HEK293 (cell line): Measurements from ENCODE around the gene EIF3L.

Experiments used
- CTCF ChIA-PET: fragments of 350-600 bp; formaldehyde crosslinking; extraction: SDS; loops from one replicate; lab custom pipeline; 2021; ENCODE audit warnings: antibody characterized with exemption; lab: Yijun Ruan, JAX
- POLR2A ChIA-PET: fragments of 300-600 bp; formaldehyde crosslinking; extraction: SDS; loops from one replicate; lab custom pipeline; 2020; ENCODE audit warnings: antibody characterized with exemption, inconsistent platforms; lab: Yijun Ruan, JAX
- H3K27ac ChIP-seq: fragments of 200-500 bp; sonication (Bioruptor generic); 2 replicates; pipeline ENCODE4 v1.5.1; 2014; ENCODE audit warnings: low read depth, low read length, control low read depth, inconsistent platforms; ENCODE audit errors: extremely low read depth
- H3K36me3 ChIP-seq, 2 experiments: fragments of 200-500 bp in 1 of 2; sonication (Bioruptor generic) in 1 of 2; 1 replicate in 1 of 2; 2 replicates in 1 of 2; pipeline ENCODE4 v1.5.1; 2014 to 2017; ENCODE audit warnings: inconsistent platforms in 2 of 2, low read length in 2 of 2; ENCODE audit not compliant: control insufficient read depth in 2 of 2, insufficient read depth in 1 of 2
- H3K4me1 ChIP-seq: fragments of 200-500 bp; sonication (Bioruptor generic); 2 replicates; pipeline ENCODE4 v1.5.1; 2014; ENCODE audit warnings: mild to moderate bottlenecking, low read length, inconsistent platforms; ENCODE audit not compliant: control insufficient read depth, insufficient read depth
- H3K4me3 ChIP-seq: 2 replicates; pipeline ENCODE4 v1.5.1; 2011; ENCODE audit warnings: low read depth, mild to moderate bottlenecking, control low read depth, low read length, moderate library complexity
- H3K9me3 ChIP-seq: fragments of 200-500 bp; sonication (Bioruptor generic); 2 replicates; pipeline ENCODE4 v1.5.1; 2014; ENCODE audit warnings: low read depth, low read length, inconsistent platforms; ENCODE audit not compliant: control insufficient read depth, insufficient read depth
- EGR2 ChIP-seq: fragments of 450-650 bp; formaldehyde crosslinking; IDR thresholded peaks from 2 replicates; pipeline ENCODE4 v1.5.1; 2016; ENCODE audit warnings: low read depth, missing biosample characterization, missing genetic modification characterization
- GLI4 ChIP-seq: fragments of 450-650 bp; formaldehyde crosslinking; IDR thresholded peaks from 2 replicates; pipeline ENCODE4 v1.5.1; 2016; ENCODE audit warnings: missing biosample characterization, missing genetic modification characterization
- HOXD13 ChIP-seq: sonication (generic); formaldehyde crosslinking; IDR thresholded peaks from 2 replicates; pipeline ENCODE4 v1.8.0; 2022; ENCODE audit warnings: missing genetic modification reagents, borderline replicate concordance
- KLF1 ChIP-seq: fragments of 450-650 bp; formaldehyde crosslinking; IDR thresholded peaks from 2 replicates; pipeline ENCODE4 v1.5.1; 2016; ENCODE audit warnings: missing biosample characterization, missing genetic modification characterization
- KLF10 ChIP-seq: fragments of 450-650 bp; IDR thresholded peaks from 2 replicates; pipeline ENCODE4 v1.5.1; 2018; ENCODE audit warnings: missing biosample characterization, mild to moderate bottlenecking, missing genetic modification characterization
- OSR2 ChIP-seq: fragments of 450-650 bp; formaldehyde crosslinking; IDR thresholded peaks from 2 replicates; pipeline ENCODE4 v1.5.1; 2016; ENCODE audit warnings: missing biosample characterization, missing genetic modification characterization
- PRDM1 ChIP-seq: fragments of 450-650 bp; formaldehyde crosslinking; IDR thresholded peaks from 2 replicates; pipeline ENCODE4; 2016; ENCODE audit warnings: missing biosample characterization, missing genetic modification characterization
- PRDM4 ChIP-seq: fragments of 450-650 bp; formaldehyde crosslinking; IDR thresholded peaks from 2 replicates; pipeline ENCODE4 v1.5.1; 2017; ENCODE audit warnings: missing biosample characterization, missing genetic modification characterization
- PRDM6 ChIP-seq: fragments of 450-650 bp; formaldehyde crosslinking; IDR thresholded peaks from 2 replicates; pipeline ENCODE4 v1.5.1; 2017; ENCODE audit warnings: missing biosample characterization, missing genetic modification characterization
- SCRT1 ChIP-seq: fragments of 450-650 bp; formaldehyde crosslinking; IDR thresholded peaks from 2 replicates; pipeline ENCODE4 v1.5.1; 2016; ENCODE audit warnings: missing biosample characterization, missing genetic modification characterization, borderline replicate concordance
- SCRT2 ChIP-seq: fragments of 450-650 bp; formaldehyde crosslinking; IDR thresholded peaks from 2 replicates; pipeline ENCODE4 v1.5.1; 2016; ENCODE audit warnings: missing biosample characterization, missing genetic modification characterization
- WT1 ChIP-seq: fragments of 450-650 bp; formaldehyde crosslinking; IDR thresholded peaks from 2 replicates; pipeline ENCODE4 v1.5.1; 2016; ENCODE audit warnings: missing biosample characterization, missing genetic modification characterization
- ZBTB48 ChIP-seq: fragments of 450-650 bp; formaldehyde crosslinking; IDR thresholded peaks from 2 replicates; pipeline ENCODE4 v1.5.1; 2016; ENCODE audit warnings: missing biosample characterization, missing genetic modification characterization
- ZNF112 ChIP-seq: fragments of 450-650 bp; formaldehyde crosslinking; IDR thresholded peaks from 2 replicates; pipeline ENCODE4 v1.5.0; 2017; ENCODE audit warnings: missing biosample characterization, missing genetic modification characterization
- ZNF138 ChIP-seq: fragments of 450-650 bp; formaldehyde crosslinking; IDR thresholded peaks from 2 replicates; pipeline ENCODE4 v1.5.1; 2016; ENCODE audit warnings: missing biosample characterization, missing genetic modification characterization, borderline replicate concordance
- ZNF157 ChIP-seq: fragments of 450-650 bp; formaldehyde crosslinking; IDR thresholded peaks from 2 replicates; pipeline ENCODE4 v1.5.1; 2016; ENCODE audit warnings: missing biosample characterization, missing genetic modification characterization
- ZNF19 ChIP-seq: fragments of 450-650 bp; formaldehyde crosslinking; IDR thresholded peaks from 2 replicates; pipeline ENCODE4; 2016; ENCODE audit warnings: missing biosample characterization, missing genetic modification characterization, low read depth
- ZNF24 ChIP-seq: fragments of 450-650 bp; formaldehyde crosslinking; IDR thresholded peaks from 2 replicates; pipeline ENCODE4 v1.5.1; 2016; ENCODE audit warnings: missing biosample characterization, missing genetic modification characterization
- ZNF324 ChIP-seq: fragments of 450-650 bp; formaldehyde crosslinking; IDR thresholded peaks from 2 replicates; pipeline ENCODE4 v1.5.1; 2016; ENCODE audit warnings: missing biosample characterization, missing genetic modification characterization
- ZNF366 ChIP-seq: fragments of 450-650 bp; formaldehyde crosslinking; conservative IDR thresholded peaks from 2 replicates; pipeline ENCODE4 v1.5.1; 2016; ENCODE audit warnings: missing biosample characterization, missing genetic modification characterization
- ZNF48 ChIP-seq: fragments of 450-650 bp; formaldehyde crosslinking; IDR thresholded peaks from 2 replicates; pipeline ENCODE4 v1.5.1; 2016; ENCODE audit warnings: missing biosample characterization, missing genetic modification characterization
- ZNF501 ChIP-seq: fragments of 450-650 bp; formaldehyde crosslinking; IDR thresholded peaks from 2 replicates; pipeline ENCODE4 v1.5.1; 2016; ENCODE audit warnings: missing biosample characterization, missing genetic modification characterization
- ZNF596 ChIP-seq: fragments of 450-650 bp; IDR thresholded peaks from 2 replicates; pipeline ENCODE4 v1.5.0; 2018; ENCODE audit warnings: missing biosample characterization, mild to moderate bottlenecking, missing genetic modification characterization, moderate library complexity
- ZNF654 ChIP-seq: fragments of 450-650 bp; formaldehyde crosslinking; IDR thresholded peaks from 2 replicates; pipeline ENCODE4 v1.5.1; 2016; ENCODE audit warnings: low read depth, missing biosample characterization, missing genetic modification characterization
- TF ChIP-seq, protein P1 (sequence below): fragments of 450-650 bp; formaldehyde crosslinking; IDR thresholded peaks from 2 replicates; pipeline ENCODE4 v1.5.1; 2016; ENCODE audit warnings: missing biosample characterization, missing genetic modification characterization, low read depth
- TF ChIP-seq, protein P2 (sequence below): fragments of 450-650 bp; formaldehyde crosslinking; IDR thresholded peaks from 2 replicates; pipeline ENCODE4 v1.5.1; 2016; ENCODE audit warnings: missing biosample characterization, missing genetic modification characterization
- TF ChIP-seq, protein P3 (sequence below): sonication (generic); formaldehyde crosslinking; IDR thresholded peaks from 2 replicates; pipeline ENCODE4 v1.8.1; 2022; ENCODE audit warnings: mild to moderate bottlenecking, moderate library complexity, missing genetic modification reagents

Gene EIF3L

DNA sequence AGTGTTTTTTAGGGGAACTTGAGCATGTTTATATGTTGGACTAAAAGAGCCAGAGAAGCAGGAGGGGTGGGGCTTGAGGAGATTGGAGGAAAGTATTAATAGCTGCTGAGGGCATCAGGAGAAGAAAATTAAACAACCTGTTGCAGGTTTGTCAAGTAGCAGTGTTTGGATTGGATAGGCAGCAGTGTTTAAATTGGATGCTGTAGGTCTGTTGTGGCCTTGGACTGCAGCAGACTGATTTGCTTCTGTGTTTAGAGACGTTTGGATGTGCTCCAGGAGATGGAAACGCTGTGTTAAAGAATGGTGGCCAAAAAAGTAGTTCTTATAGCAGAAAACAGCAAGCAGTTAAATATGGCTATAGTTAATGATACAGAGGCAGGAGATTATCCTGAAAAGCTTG lies 5.7 kb downstream of the EIF3L start:
- H3K36me3 ChIP-seq, result peaks cover 84 to 91% of the 10 kb centered on the region in 2 experiments
- POLR2A ChIA-PET, result interaction anchor here (0.6 to 1.9 kb wide), 4 partner anchors 11 to 50 kb away, joined by 3 to 11 read pairs (median 4); partner anchors contain the start of gene ANKRD54
- no peaks in the 10 kb centered on the region for H3K9me3 ChIP-seq
- H3K4me3 ChIP-seq, result no peak overlapping the region
- TF ChIP-seq ZNF501 (tag by site-specific recombination) (no peak), SCRT1 (peak; percentile 40; the same call in 1 of the 2 replicates), SCRT2 (tag by site-specific recombination) (peak; percentile 82)
- CTCF ChIA-PET, result interaction anchor here (0.5 to 1.3 kb wide), 4 partner anchors 9 to 93 kb away, joined by 3 to 10 read pairs (median 4); no protein-coding TSS in a partner anchor
- H3K4me1 ChIP-seq, result peaks cover 1% of the 10 kb centered on the region; the same call in 1 of the 2 replicates
- H3K27ac ChIP-seq, result no peak overlapping the region; the same call in 1 of the 2 replicates

DNA sequence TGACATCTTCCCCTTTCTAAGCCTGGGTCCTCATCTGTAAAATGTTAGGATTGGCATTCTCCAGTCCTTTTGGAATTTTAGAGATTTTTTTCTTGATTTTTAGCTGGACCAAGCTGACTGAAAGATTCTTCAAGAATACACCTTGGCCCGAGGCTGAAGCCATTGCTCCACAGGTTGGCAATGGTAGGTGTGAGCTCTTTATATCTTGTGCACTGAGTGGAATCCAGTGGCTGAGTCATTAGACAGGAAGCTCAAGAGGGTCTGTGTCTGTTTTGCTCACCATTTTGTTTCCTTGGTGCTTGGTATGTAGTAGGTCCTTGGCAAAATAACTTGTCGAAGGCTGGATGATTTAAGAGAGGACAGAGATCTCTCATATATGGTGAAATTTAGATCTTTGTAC lies 6.2 kb downstream of the EIF3L start:
- CTCF ChIA-PET, result interaction anchor here (0.5 to 1.3 kb wide), 6 partner anchors 8 to 212 kb away, joined by 3 to 10 read pairs (median 4); no protein-coding TSS in a partner anchor

DNA sequence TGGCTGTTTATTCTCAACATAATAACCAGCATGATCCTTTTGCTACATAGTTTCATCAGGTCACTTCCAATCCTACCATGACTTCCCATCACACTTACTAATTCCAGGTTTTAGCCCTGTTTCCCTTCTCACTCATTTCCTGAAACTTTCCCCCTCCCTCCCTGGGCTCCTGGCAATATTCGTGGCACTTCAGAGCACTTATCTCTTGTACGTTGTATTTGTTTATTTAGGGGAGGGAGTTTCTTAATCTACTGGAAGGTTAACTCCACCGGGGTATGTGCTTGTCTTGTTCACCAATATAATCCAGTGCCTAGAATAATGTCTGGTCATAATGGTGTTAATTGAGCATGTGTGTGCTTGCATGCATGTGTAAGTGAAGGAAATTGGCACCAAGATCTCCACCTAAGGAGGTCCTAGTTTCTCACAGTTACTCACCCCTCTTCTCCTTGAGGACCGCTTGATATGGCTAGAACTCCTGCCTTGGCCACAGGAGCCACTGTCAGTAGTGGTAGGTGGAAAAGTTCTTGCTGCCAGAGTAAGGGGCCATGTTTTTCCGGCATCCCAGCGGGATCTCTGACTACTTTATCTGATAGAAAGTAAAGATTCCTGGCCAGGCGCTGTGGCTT lies 11.7 kb downstream of the EIF3L start:
- Histone ChIP-seq H3K4me1 (peaks cover 4% of the 10 kb centered on the region; the same call in 1 of the 2 replicates), H3K4me3 (no peak overlapping the region), H3K27ac (no peak overlapping the region), H3K9me3 (no peaks in the 10 kb centered on the region), H3K36me3 (peaks cover 83 to 96% of the 10 kb centered on the region in 2 experiments)
- ChIA-PET POLR2A (interaction anchor here (0.9 to 1.8 kb wide), 4 partner anchors 11 to 302 kb away, joined by 3 to 7 read pairs (median 4); partner anchors contain the start of gene ANKRD54), CTCF (interaction anchor here (0.6 to 11.2 kb wide), 5 partner anchors 8 to 81 kb away, joined by 3 to 208 read pairs (median 4); no protein-coding TSS in a partner anchor)
- TF ChIP-seq HOXD13 (CRISPR knock-in tag) (no peak), EGR2 (tag by site-specific recombination) (no peak), PRDM1 (tag by site-specific recombination) (peak; percentile 67), PRDM4 (tag by site-specific recombination) (no peak), OSR2 (tag by site-specific recombination) (peak; percentile 58; the same call in 1 of the 2 replicates), WT1 (tag by site-specific recombination) (peak; percentile 33; the same call in 1 of the 2 replicates), PRDM6 (tag by site-specific recombination) (0 out of 2 replicates have a peak, but pooled peaks have one; percentile 23), KLF1 (tag by site-specific recombination) (peak; percentile 45; the same call in 1 of the 2 replicates)
- TF ChIP-seq, protein P1, sequence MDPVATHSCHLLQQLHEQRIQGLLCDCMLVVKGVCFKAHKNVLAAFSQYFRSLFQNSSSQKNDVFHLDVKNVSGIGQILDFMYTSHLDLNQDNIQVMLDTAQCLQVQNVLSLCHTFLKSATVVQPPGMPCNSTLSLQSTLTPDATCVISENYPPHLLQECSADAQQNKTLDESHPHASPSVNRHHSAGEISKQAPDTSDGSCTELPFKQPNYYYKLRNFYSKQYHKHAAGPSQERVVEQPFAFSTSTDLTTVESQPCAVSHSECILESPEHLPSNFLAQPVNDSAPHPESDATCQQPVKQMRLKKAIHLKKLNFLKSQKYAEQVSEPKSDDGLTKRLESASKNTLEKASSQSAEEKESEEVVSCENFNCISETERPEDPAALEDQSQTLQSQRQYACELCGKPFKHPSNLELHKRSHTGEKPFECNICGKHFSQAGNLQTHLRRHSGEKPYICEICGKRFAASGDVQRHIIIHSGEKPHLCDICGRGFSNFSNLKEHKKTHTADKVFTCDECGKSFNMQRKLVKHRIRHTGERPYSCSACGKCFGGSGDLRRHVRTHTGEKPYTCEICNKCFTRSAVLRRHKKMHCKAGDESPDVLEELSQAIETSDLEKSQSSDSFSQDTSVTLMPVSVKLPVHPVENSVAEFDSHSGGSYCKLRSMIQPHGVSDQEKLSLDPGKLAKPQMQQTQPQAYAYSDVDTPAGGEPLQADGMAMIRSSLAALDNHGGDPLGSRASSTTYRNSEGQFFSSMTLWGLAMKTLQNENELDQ (tag by site-specific recombination), result no peak

More for the DNA sequence above, 6.2 kb downstream of the EIF3L start:
- TF ChIP-seq ZNF654 (tag by site-specific recombination) (no peak), GLI4 (tag by site-specific recombination) (no peak), ZNF19 (no peak), ZNF138 (no peak), ZNF112 (tag by site-specific recombination) (no peak), ZNF48 (tag by site-specific recombination) (no peak), KLF10 (no peak), ZNF324 (no peak), ZNF366 (tag by site-specific recombination) (no peak), ZBTB48 (no peak), ZNF596 (no peak), ZNF157 (tag by site-specific recombination) (no peak), ZNF24 (tag by site-specific recombination) (no peak)
- TF ChIP-seq, protein P2, sequence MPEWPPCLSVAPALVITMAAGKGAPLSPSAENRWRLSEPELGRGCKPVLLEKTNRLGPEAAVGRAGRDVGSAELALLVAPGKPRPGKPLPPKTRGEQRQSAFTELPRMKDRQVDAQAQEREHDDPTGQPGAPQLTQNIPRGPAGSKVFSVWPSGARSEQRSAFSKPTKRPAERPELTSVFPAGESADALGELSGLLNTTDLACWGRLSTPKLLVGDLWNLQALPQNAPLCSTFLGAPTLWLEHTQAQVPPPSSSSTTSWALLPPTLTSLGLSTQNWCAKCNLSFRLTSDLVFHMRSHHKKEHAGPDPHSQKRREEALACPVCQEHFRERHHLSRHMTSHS (tag by site-specific recombination), result no peak
- TF ChIP-seq, protein P3, sequence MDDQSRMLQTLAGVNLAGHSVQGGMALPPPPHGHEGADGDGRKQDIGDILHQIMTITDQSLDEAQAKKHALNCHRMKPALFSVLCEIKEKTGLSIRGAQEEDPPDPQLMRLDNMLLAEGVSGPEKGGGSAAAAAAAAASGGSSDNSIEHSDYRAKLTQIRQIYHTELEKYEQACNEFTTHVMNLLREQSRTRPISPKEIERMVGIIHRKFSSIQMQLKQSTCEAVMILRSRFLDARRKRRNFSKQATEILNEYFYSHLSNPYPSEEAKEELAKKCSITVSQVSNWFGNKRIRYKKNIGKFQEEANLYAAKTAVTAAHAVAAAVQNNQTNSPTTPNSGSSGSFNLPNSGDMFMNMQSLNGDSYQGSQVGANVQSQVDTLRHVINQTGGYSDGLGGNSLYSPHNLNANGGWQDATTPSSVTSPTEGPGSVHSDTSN (CRISPR knock-in tag), result no peak
- Histone ChIP-seq H3K36me3 (peaks cover 89 to 94% of the 10 kb centered on the region in 2 experiments), H3K27ac (no peak overlapping the region; the same call in 1 of the 2 replicates), H3K9me3 (no peaks in the 10 kb centered on the region), H3K4me1 (no peaks in the 10 kb centered on the region), H3K4me3 (no peak overlapping the region)
- POLR2A ChIA-PET, result interaction anchor here (0.6 to 1.9 kb wide), 5 partner anchors 9 to 50 kb away, joined by 3 to 11 read pairs (median 4); partner anchors contain the start of gene ANKRD54
